ENCODE results near the gene ROBO4.

DNA sequence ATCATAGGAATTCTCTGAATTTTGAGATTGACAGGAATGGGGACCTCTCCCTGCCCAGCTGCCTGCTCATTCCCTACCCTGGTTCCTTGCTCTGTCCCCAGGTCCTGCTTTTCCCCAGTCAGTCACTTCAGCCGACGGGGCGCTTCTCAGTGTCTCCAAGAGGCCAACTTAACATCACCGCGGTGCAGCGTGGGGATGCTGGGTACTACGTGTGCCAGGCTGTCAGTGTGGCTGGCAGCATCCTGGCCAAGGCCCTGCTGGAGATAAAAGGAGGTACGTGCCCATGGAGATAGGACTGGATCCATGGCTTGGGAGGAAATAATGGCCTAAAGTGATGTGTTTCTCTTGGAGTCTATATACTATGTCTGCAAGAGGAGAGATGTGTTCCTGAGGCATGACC lies 25.4 kb downstream of the ROBO4 start:
- TF ChIP-seq BRF2 (CRISPR knock-in tag; IDR thresholded peaks at IDR 0.05) (no peak), HBP1 (CRISPR knock-in tag; IDR thresholded peaks at IDR 0.05; ENCODE audit: low read depth) (no peak)

Data from HepG2 (cell line).